ENCODE measurements around the gene VSIR.

DNA sequence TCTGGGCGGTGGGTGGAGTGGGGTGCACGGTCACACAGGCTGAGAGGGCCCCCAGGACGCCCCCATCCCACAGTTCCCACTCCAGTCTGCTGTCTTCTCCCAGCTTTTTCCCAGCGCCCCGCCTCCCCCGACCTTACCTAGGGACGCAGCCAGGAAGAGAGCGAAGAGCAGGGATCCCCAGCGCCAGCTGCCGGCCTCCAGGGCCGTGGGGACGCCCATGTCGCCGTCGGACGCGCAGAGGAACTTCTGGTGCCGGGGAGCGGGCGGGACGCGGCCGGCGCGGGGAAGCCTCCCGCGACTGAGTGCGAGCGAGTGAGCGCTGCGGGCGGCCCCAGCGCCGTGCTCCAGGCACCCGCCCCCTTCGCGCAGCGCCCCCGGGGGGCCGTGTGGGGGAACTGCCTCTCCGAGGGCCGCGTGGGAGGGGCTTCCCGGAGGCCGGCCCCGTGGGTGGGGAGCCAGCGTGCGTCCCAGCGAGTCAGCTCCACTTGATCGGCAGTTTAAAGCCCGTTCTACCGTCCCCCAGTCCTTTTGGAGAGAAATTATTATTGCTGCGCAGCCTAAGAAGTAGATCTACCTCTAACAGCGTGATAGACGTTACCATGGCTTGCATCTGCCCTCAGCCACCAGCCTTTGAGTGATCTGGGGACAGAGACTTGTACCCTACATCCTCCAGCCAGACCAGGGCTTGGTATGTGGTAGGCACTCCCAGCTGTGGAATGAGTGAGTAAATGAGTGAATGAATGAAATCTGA, at the start of gene VSIR:
- TF ChIP-seq POLR2A (IDR thresholded peaks at IDR 0.05) (peak; percentile 79 to 90), CTCF (IDR thresholded peaks at IDR 0.05) (peak; percentile 28 to 96 (median 90))
